H9 (cell line): Measurements from ENCODE around the gene NOL9. TPM values are rescaled to one million over a fixed set of nuclear protein-coding genes. Genes with fewer than 3 reads are reported as not detected.

ENCODE experiments used
- DNase-seq: peaks from one replicate; pipeline ENCODE4 v3.0.0-alpha.2; 2017
- H2AFZ ChIP-seq: one replicate; pipeline ENCODE4 v1.6.1; 2013; ENCODE audit warnings: mild to moderate bottlenecking, low read length, control low read depth, moderate library complexity
- H2AK5ac ChIP-seq: 2 replicates; pipeline ENCODE4 v1.6.1; 2013; ENCODE audit warnings: low read length, control low read depth, mixed read lengths; ENCODE audit not compliant: insufficient read length
- H2BK120ac ChIP-seq: one replicate; pipeline ENCODE4 v1.6.1; 2013; ENCODE audit warnings: low read depth, mild to moderate bottlenecking, low read length, control low read depth, inconsistent platforms; ENCODE audit not compliant: poor library complexity, severe bottlenecking
- H2BK12ac ChIP-seq: 2 replicates; pipeline ENCODE4 v1.6.1; 2013; ENCODE audit warnings: low read length, control low read depth, mixed read lengths, low read depth; ENCODE audit not compliant: insufficient read length
- H2BK15ac ChIP-seq: 2 replicates; pipeline ENCODE4 v1.6.1; 2013; ENCODE audit warnings: low read depth, low read length, control low read depth
- H2BK20ac ChIP-seq: one replicate; pipeline ENCODE4 v1.6.1; 2013; ENCODE audit warnings: low read depth, mild to moderate bottlenecking, low read length, control low read depth, inconsistent platforms; ENCODE audit not compliant: poor library complexity, severe bottlenecking
- H2BK5ac ChIP-seq: 2 replicates; pipeline ENCODE4 v1.6.1; 2013; ENCODE audit warnings: low read length, control low read depth, mixed read lengths; ENCODE audit not compliant: insufficient read length
- H3K14ac ChIP-seq: 2 replicates; pipeline ENCODE4 v1.6.1; 2013; ENCODE audit warnings: low read length, control low read depth; ENCODE audit not compliant: insufficient read depth
- H3K18ac ChIP-seq: 2 replicates; pipeline ENCODE4 v1.6.1; 2013; ENCODE audit warnings: low read depth, mild to moderate bottlenecking, mixed read lengths, low read length, control low read depth; ENCODE audit not compliant: insufficient read length
- H3K23ac ChIP-seq: 2 replicates; pipeline ENCODE4 v1.6.1; 2013; ENCODE audit warnings: low read length, control low read depth, mixed read lengths, low read depth; ENCODE audit not compliant: insufficient read length
- H3K23me2 ChIP-seq: 2 replicates; pipeline ENCODE4 v1.6.1; 2013; ENCODE audit warnings: low read depth, mild to moderate bottlenecking, mixed read lengths, low read length, control low read depth; ENCODE audit not compliant: insufficient read length, poor library complexity, severe bottlenecking
- H3K27ac ChIP-seq: 2 replicates; pipeline ENCODE4 v1.5.1; 2013; ENCODE audit warnings: low read length, control low read depth, mixed read lengths, low read depth; ENCODE audit not compliant: insufficient read length
- H3K27me3 ChIP-seq: 2 replicates; pipeline ENCODE4 v1.6.1; 2013; ENCODE audit warnings: low read length, control low read depth, inconsistent platforms; ENCODE audit not compliant: insufficient read depth
- H3K4ac ChIP-seq: 2 replicates; pipeline ENCODE4 v1.6.1; 2013; ENCODE audit warnings: low read depth, mild to moderate bottlenecking, control low read depth, inconsistent platforms, low read length, moderate library complexity
- H3K4me1 ChIP-seq: 2 replicates; pipeline ENCODE4 v1.6.1; 2013; ENCODE audit warnings: low read length, control low read depth, inconsistent platforms; ENCODE audit not compliant: insufficient read depth
- H3K4me2 ChIP-seq: 2 replicates; pipeline ENCODE4 v1.6.1; 2013; ENCODE audit warnings: low read length, control low read depth, mixed read lengths; ENCODE audit not compliant: insufficient read length, insufficient read depth
- H3K56ac ChIP-seq: 2 replicates; pipeline ENCODE4 v1.6.1; 2013; ENCODE audit warnings: low read depth, mild to moderate bottlenecking, mixed read lengths, low read length, control low read depth; ENCODE audit not compliant: insufficient read length
- H3K79me1 ChIP-seq: 2 replicates; pipeline ENCODE4 v1.6.1; 2013; ENCODE audit warnings: low read depth, mild to moderate bottlenecking, moderate library complexity, low read length, control low read depth, inconsistent platforms; ENCODE audit not compliant: insufficient read depth, poor library complexity, severe bottlenecking
- H3K79me2 ChIP-seq: 2 replicates; pipeline ENCODE4 v1.6.1; 2013; ENCODE audit warnings: low read length, control low read depth, inconsistent platforms; ENCODE audit not compliant: insufficient read depth
- H3K9ac ChIP-seq: 2 replicates; pipeline ENCODE4 v1.6.1; 2013; ENCODE audit warnings: low read length, control low read depth, mixed read lengths; ENCODE audit not compliant: insufficient read length; ENCODE audit errors: extremely low read depth
- H3K9me3 ChIP-seq: one replicate; pipeline ENCODE4 v1.6.1; 2013; ENCODE audit warnings: low read depth, low read length, inconsistent platforms; ENCODE audit not compliant: control insufficient read depth
- H3T11ph ChIP-seq: one replicate; pipeline ENCODE4 v1.6.1; 2013; ENCODE audit warnings: mild to moderate bottlenecking, low read length, control low read depth, inconsistent platforms
- H4K20me1 ChIP-seq: one replicate; pipeline ENCODE4 v1.6.1; 2013; ENCODE audit not compliant: control insufficient read depth, insufficient read length, insufficient read depth
- H4K5ac ChIP-seq: 2 replicates; pipeline ENCODE4 v1.6.1; 2013; ENCODE audit warnings: low read depth, mild to moderate bottlenecking, mixed read lengths, low read length, control low read depth; ENCODE audit not compliant: insufficient read length
- H4K8ac ChIP-seq: replicated peaks from 2 replicates; pipeline ENCODE4 v1.6.1; 2013; ENCODE audit warnings: low read length, control low read depth, mixed read lengths, low read depth; ENCODE audit not compliant: insufficient read length
- H4K91ac ChIP-seq: 2 replicates; pipeline ENCODE4 v1.6.1; 2013; ENCODE audit warnings: low read depth, mild to moderate bottlenecking, moderate library complexity, mixed read lengths, low read length, control low read depth; ENCODE audit not compliant: insufficient read length
- H3K27ac Mint-ChIP-seq, 3 experiments: 2 replicates in 2 of 3; 3 replicates in 1 of 3; pipeline ENCODE4 v1.8.0; 2020 to 2021; ENCODE audit warnings: mixed read lengths in 3 of 3, mild to moderate bottlenecking in 1 of 3, moderate library complexity in 1 of 3
- H3K27me3 Mint-ChIP-seq: 2 replicates; pipeline ENCODE4 v1.8.0; 2021; ENCODE audit warnings: low read depth, mild to moderate bottlenecking, moderate library complexity, mixed read lengths
- H3K36me3 Mint-ChIP-seq, 3 experiments: 2 replicates in 2 of 3; 3 replicates in 1 of 3; pipeline ENCODE4 v1.8.0; 2020 to 2021; ENCODE audit warnings: low read depth in 3 of 3, mixed read lengths in 3 of 3; ENCODE audit not compliant: insufficient read depth in 1 of 3
- H3K4me1 Mint-ChIP-seq, 2 experiments: 2 replicates each; pipeline ENCODE4 v1.8.0; 2020; ENCODE audit warnings: mixed read lengths in 2 of 2
- H3K4me3 Mint-ChIP-seq, 2 experiments: 2 replicates in 1 of 2; 3 replicates in 1 of 2; pipeline ENCODE4 v1.8.0; 2020 to 2021; ENCODE audit warnings: mild to moderate bottlenecking in 2 of 2, mixed read lengths in 2 of 2, moderate library complexity in 1 of 2
- H3K9me3 Mint-ChIP-seq, 2 experiments: 2 replicates in 1 of 2; 3 replicates in 1 of 2; pipeline ENCODE4 v1.8.0; 2020; ENCODE audit warnings: mild to moderate bottlenecking in 2 of 2, mixed read lengths in 2 of 2, moderate library complexity in 1 of 2
- WGBS: extraction: QIAGEN DNeasy Blood & Tissue Kit; methylation state at CpG from one replicate; pipeline ENCODE4 v1.1.7; 2013; ENCODE audit warnings: missing lambda C conversion rate, low lambda C conversion rate, mixed read lengths; ENCODE audit not compliant: insufficient read length; ENCODE audit errors: extremely low coverage; 5-methylcytosine and 5-hydroxymethylcytosine counted together
- total RNA-seq: library from RNA; stranded (reverse); gene quantifications from 2 replicates; pipeline ENCODE4 v1.2.1, GENCODE V29; 2021
- TF ChIP-seq, protein P1 (sequence below): fragments of 200-600 bp; sonication (generic); conservative IDR thresholded peaks from 3 replicates; pipeline ENCODE4 v1.8.0; 2021; ENCODE audit warnings: antibody characterized with exemption, mild to moderate bottlenecking

NOL9 gene
- total RNA-seq, 1 experiment from 2014 or later, result 50.4 TPM

DNA sequence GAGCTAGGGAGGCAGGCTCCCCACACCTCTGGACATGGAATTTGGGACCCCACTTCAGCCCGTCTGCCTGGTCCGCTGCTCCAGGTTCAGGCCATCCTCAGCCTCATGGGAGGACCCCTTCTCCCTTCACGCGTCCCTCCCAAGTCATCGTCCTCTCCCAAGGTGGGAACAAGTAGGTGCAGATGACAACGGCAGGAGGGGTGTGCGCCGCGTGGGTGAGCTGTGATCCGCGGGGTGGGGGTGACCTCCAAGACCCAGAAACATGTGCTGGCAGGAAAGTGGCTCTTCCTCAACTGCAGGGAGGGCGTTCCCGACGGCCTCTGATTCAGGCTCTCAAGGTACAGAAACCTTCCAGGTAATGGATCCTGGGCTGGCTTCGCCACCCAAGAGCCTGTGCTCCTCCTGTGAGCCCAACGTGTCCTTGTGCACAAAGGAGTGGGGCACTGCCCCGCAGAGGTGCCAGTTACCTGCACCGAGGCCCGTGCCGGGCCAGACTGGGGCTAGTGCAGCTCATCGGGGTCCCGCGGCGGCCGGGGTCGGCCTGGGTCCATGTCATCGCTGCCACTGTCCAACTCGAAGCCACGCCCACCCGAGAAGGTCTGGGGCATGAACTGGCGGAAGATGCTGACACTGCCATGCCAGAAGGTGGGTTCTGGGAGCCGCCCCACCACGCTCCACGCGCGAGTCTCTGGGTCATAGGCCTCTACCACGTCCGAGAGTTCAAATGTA, 38.7 kb upstream of the NOL9 start:
- no peak for DNase-seq
- Histone ChIP-seq H3T11ph (no peak overlapping the region), H2BK5ac (no peak overlapping the region), H3K23me2 (no peaks in the 10 kb centered on the region), H2BK120ac (no peak overlapping the region), H3K27me3 (no peaks in the 10 kb centered on the region), H3K9ac (no peak overlapping the region), H3K27ac (no peak overlapping the region), H3K4ac (no peak overlapping the region), H3K18ac (no peak overlapping the region), H3K4me2 (no peak overlapping the region), H3K14ac (no peak overlapping the region), H2BK12ac (no peak overlapping the region), H2AK5ac (no peak overlapping the region), H4K91ac (no peak overlapping the region), H4K8ac (no peak overlapping the region), H3K9me3 (no peaks in the 10 kb centered on the region), H2BK20ac (no peak overlapping the region), H2AFZ (no peak overlapping the region), H3K4me1 (no peaks in the 10 kb centered on the region), H3K56ac (no peak overlapping the region), H3K79me2 (no peaks in the 10 kb centered on the region; the same call in 1 of the 2 replicates), H2BK15ac (no peak overlapping the region), H4K20me1 (no peaks in the 10 kb centered on the region), H3K79me1 (no peaks in the 10 kb centered on the region), H3K23ac (no peak overlapping the region), H4K5ac (no peak overlapping the region)
- Mint-ChIP-seq H3K27ac (no peak overlapping the region), H3K4me3 (0 out of 5 replicates have a peak overlapping the region, but pooled peaks of 1 of the 2 experiments have one; percentile 21), H3K9me3 (no peaks in the 10 kb centered on the region), H3K36me3 (peaks cover 23 to 77% (median 62%) of the 10 kb centered on the region in 3 experiments; a peak in 6 of 7 replicates), H3K27me3 (no peaks in the 10 kb centered on the region), H3K4me1 (0 out of 4 replicates have a peak, but pooled peaks cover 0 to 2% of the 10 kb centered on the region in 2 experiments)
- TF ChIP-seq, protein P1, sequence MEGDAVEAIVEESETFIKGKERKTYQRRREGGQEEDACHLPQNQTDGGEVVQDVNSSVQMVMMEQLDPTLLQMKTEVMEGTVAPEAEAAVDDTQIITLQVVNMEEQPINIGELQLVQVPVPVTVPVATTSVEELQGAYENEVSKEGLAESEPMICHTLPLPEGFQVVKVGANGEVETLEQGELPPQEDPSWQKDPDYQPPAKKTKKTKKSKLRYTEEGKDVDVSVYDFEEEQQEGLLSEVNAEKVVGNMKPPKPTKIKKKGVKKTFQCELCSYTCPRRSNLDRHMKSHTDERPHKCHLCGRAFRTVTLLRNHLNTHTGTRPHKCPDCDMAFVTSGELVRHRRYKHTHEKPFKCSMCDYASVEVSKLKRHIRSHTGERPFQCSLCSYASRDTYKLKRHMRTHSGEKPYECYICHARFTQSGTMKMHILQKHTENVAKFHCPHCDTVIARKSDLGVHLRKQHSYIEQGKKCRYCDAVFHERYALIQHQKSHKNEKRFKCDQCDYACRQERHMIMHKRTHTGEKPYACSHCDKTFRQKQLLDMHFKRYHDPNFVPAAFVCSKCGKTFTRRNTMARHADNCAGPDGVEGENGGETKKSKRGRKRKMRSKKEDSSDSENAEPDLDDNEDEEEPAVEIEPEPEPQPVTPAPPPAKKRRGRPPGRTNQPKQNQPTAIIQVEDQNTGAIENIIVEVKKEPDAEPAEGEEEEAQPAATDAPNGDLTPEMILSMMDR, result no peak
- no CpG with 5 or more reads among the region's 38 CpGs for WGBS
